ENCODE results near the gene ACTG1. TPM values are rescaled to one million over a fixed set of nuclear protein-coding genes. Genes with fewer than 3 reads are reported as not detected.

The ACTG1 gene
- total RNA-seq, 2 donors from 2014 or later, result 4,489 to 4,790 TPM

DNA sequence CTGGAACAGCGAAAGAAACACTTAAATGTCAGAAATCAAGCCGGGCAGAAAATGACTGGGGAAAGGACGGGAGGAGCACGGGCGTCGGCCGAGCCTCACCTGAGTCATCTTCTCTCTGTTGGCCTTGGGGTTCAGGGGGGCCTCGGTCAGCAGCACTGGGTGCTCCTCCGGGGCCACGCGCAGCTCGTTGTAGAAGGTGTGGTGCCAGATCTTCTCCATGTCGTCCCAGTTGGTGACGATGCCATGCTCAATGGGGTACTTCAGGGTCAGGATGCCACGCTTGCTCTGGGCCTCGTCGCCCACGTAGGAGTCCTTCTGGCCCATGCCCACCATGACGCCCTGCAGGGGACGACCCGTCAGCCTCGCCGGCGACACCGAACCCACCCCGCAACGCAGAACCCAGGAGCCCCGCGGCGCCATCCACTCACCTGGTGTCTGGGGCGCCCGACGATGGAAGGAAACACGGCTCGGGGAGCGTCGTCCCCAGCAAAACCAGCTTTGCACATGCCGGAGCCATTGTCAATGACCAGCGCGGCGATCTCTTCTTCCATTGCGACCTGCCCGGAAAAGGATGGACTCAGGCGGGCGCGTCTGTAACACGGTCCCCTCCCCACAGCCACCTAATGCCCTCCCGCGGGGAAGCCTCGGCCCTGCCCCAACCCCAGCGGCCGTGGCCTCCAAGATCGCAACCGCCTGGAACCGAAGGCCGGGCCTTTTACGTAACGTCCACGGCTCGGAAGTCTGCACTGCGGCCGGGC is 616 bp downstream of the ACTG1 start:
- peaks cover 11% of the 10 kb centered on the region for H3K4me1 ChIP-seq
- TF ChIP-seq, protein P1, sequence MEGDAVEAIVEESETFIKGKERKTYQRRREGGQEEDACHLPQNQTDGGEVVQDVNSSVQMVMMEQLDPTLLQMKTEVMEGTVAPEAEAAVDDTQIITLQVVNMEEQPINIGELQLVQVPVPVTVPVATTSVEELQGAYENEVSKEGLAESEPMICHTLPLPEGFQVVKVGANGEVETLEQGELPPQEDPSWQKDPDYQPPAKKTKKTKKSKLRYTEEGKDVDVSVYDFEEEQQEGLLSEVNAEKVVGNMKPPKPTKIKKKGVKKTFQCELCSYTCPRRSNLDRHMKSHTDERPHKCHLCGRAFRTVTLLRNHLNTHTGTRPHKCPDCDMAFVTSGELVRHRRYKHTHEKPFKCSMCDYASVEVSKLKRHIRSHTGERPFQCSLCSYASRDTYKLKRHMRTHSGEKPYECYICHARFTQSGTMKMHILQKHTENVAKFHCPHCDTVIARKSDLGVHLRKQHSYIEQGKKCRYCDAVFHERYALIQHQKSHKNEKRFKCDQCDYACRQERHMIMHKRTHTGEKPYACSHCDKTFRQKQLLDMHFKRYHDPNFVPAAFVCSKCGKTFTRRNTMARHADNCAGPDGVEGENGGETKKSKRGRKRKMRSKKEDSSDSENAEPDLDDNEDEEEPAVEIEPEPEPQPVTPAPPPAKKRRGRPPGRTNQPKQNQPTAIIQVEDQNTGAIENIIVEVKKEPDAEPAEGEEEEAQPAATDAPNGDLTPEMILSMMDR (IDR thresholded peaks at IDR 0.05), result no peak
- intact Hi-C loops (cut with DNase I), result no loop called here

GRCh38 chr17:81511554-81511803 is 1.1 kb downstream of the ACTG1 start:
- Histone ChIP-seq H3K27me3 (no peaks in the 10 kb centered on the region), H3K4me1 (peaks cover 6% of the 10 kb centered on the region), H3K4me3 (peak overlapping the region; percentile 72), H3K36me3 (peaks cover 16% of the 10 kb centered on the region), H3K27ac (peak overlapping the region; percentile 93), H3K9me3 (no peaks in the 10 kb centered on the region), H3K9ac (ENCODE audit: low read depth in 2 of 2, low read length in 2 of 2) (peak overlapping the region; percentile 98)
- no peak for DNase-seq
- TF ChIP-seq, protein P1 (IDR thresholded peaks at IDR 0.05), result no peak
- intact Hi-C loops (cut with DNase I), result no loop called here

More for the DNA sequence above, 616 bp downstream of the ACTG1 start:
- Histone ChIP-seq H3K9ac (ENCODE audit: low read depth in 2 of 2, low read length in 2 of 2) (peak overlapping the region; percentile 98), H3K9me3 (no peaks in the 10 kb centered on the region), H3K36me3 (peaks cover 16% of the 10 kb centered on the region), H3K4me3 (peak overlapping the region; percentile 72), H3K27ac (peak overlapping the region; percentile 93), H3K27me3 (no peaks in the 10 kb centered on the region)
- DNase-seq, result peak; percentile 54

DNA sequence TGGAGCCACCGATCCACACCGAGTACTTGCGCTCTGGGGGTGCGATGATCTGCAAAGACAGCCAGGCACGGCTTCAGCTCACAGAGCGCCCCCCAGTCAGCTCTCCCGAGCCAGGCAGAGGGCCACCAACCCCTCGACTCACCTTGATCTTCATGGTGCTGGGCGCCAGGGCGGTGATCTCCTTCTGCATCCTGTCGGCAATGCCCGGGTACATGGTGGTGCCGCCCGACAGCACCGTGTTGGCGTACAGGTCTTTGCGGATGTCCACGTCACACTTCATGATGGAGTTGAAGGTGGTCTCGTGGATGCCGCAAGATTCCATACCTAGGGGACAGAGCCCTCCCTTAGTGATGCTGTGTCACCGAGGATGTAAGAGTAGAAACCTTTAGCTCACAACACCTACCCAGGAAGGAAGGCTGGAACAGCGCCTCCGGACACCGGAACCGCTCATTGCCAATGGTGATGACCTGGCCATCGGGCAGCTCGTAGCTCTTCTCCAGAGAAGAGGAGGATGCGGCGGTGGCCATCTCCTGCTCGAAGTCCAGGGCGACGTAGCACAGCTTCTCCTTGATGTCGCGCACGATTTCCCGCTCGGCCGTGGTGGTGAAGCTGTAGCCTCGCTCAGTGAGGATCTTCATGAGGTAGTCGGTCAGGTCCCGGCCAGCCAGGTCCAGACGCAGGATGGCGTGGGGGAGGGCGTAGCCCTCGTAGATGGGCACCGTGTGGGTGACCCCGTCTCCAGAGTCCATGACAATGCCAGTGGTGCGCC is 1.6 kb downstream of the ACTG1 start:
- peak overlapping the region; percentile 98 for H3K9ac ChIP-seq (ENCODE audit: low read depth in 2 of 2, low read length in 2 of 2)
- no peaks in the 10 kb centered on the region for H3K27me3 ChIP-seq
- H3K27ac ChIP-seq, result peak overlapping the region; percentile 93
- H3K36me3 ChIP-seq, result peaks cover 16% of the 10 kb centered on the region
- peak overlapping the region; percentile 72 for H3K4me3 ChIP-seq
- no peaks in the 10 kb centered on the region for H3K9me3 ChIP-seq
- peaks cover 5% of the 10 kb centered on the region for H3K4me1 ChIP-seq
- TF ChIP-seq, protein P1 (IDR thresholded peaks at IDR 0.05), result no peak
- intact Hi-C loops (cut with DNase I), result no loop called here
- DNase-seq, result peak; percentile 39

DNA sequence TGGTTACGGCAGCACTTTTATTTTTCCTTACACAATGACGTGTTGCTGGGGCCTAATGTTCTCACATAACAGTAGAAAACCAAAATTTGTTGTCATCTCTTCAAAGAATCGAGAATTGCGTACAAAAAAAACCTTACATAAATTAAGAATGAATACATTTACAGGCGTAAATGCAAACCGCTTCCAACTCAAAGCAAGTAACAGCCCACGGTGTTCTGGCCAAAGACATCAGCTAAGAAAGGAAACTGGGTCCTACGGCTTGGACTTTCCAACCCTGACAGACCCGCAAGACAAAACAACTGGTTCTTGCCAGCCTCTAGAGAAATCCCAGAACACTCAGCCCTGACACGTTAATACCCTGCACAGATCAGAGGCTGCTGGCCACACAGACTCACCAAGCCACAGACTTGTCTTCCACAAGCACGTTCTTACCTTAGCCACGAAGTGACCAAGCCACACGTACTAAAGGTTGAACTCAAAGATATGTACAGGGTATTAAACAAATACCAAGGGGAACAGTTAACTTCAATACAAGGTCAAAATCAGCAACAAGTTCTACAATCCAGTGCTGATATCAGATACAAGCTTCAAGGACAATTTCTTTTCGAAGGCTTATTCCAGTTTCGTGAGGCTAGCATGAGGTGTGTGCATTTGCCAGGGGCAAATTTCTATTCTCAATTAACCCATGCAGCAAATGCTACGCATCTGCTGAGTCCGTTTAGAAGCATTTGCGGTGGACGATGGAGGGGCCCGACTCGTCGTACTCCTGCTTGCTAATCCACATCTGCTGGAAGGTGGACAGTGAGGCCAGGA is 2.4 kb downstream of the ACTG1 start:
- peak overlapping the region; percentile 72 for H3K4me3 ChIP-seq
- H3K4me1 ChIP-seq, result peaks cover 5% of the 10 kb centered on the region
- DNase-seq, result no peak
- H3K27ac ChIP-seq, result peak overlapping the region; percentile 93
- no peaks in the 10 kb centered on the region for H3K27me3 ChIP-seq
- intact Hi-C loops (cut with DNase I), result no loop called here
- no peaks in the 10 kb centered on the region for H3K9me3 ChIP-seq
- H3K9ac ChIP-seq (ENCODE audit: low read depth in 2 of 2, low read length in 2 of 2), result peak overlapping the region; percentile 98
- TF ChIP-seq, protein P1 (IDR thresholded peaks at IDR 0.05), result no peak
- H3K36me3 ChIP-seq, result peaks cover 16% of the 10 kb centered on the region

DNA sequence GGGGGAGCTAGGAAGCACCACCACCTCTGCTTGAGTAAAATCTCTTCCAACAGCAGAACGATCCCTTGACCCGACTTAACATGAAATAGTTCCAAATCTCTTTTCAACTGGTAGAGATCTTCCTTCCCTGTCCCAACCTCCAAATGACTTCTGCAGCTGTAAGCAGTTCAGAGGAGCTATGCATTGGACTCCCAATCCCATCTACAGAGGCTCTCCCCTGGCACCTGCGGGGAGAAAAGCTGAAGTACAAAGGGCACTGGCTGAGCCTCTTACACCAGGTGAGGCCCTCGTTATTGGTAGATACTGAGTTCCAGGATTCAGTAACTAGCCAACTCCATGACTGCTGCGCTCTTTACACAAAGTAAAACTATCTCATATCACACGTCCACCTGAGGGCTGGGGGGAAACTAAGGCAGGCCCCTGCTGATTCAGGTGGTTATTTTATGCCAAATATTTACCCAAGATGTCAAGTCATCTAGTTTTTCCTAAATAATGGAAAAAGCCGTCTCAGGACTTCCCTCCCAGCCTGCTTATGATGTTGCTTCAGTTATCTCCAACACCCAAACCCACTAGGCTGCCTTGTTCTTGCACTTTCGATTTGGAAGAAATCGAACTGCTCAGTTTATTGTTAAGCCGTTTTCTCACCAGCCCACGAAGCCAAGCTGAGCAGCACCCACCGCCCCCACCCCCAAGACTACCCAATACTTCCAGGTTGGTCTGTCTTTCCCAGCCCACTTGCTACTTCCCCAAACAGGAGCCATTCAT is 3.2 kb downstream of the ACTG1 start:
- Histone ChIP-seq H3K27me3 (no peaks in the 10 kb centered on the region), H3K4me1 (peaks cover 5% of the 10 kb centered on the region), H3K27ac (peak overlapping the region; percentile 93), H3K36me3 (peaks cover 16% of the 10 kb centered on the region), H3K9me3 (no peaks in the 10 kb centered on the region), H3K9ac (ENCODE audit: low read depth in 2 of 2, low read length in 2 of 2) (peak overlapping the region; percentile 98), H3K4me3 (peak overlapping the region; percentile 72)
- intact Hi-C loops (cut with DNase I), result no loop called here
- DNase-seq, result peak; percentile 59
- TF ChIP-seq, protein P1 (IDR thresholded peaks at IDR 0.05), result no peak

Measured in colonic mucosa (tissue), 4 donors.